Ascending aorta (tissue), 2 donors: ENCODE data around the gene FGF23. TPM values are rescaled to one million over a fixed set of nuclear protein-coding genes. Genes with fewer than 3 reads are reported as not detected.
"Not testable (repeated sequence)": the region's sequence is repeated elsewhere in the genome, so short reads cannot be mapped to it uniquely, and the experiment has no call there.

Experiments
- DNase-seq, 2 donors: peaks; one replicate each; pipeline ENCODE4 v3.0.0-alpha.2; 2019; ENCODE audit warnings: low spot score in 2 of 2
- H3K27ac ChIP-seq, 2 donors: fragments of 200-600 bp; sonication (generic); one replicate each; pipeline ENCODE4 v1.5.1; 2016 to 2017; ENCODE audit warnings: mild to moderate bottlenecking in 1 of 2
- H3K27me3 ChIP-seq: fragments of 200-600 bp; sonication (generic); one replicate; pipeline ENCODE4 v1.5.1; 2017
- H3K36me3 ChIP-seq, 2 donors: fragments of 200-600 bp; sonication (generic); one replicate each; pipeline ENCODE4 v1.5.1; 2016
- H3K4me1 ChIP-seq, 2 donors: fragments of 200-600 bp; sonication (generic); one replicate each; pipeline ENCODE4 v1.5.1; 2016 to 2017; ENCODE audit warnings: mild to moderate bottlenecking in 1 of 2
- H3K4me3 ChIP-seq, 2 donors: fragments of 200-600 bp; sonication (generic); one replicate each; pipeline ENCODE4 v1.5.1; 2016 to 2017; ENCODE audit warnings: mild to moderate bottlenecking in 1 of 2
- H3K9me3 ChIP-seq, 2 donors: fragments of 200-600 bp; sonication (generic); one replicate each; pipeline ENCODE4 v1.5.1; 2016
- intact Hi-C: fragments of 100-400 bp; cut with DNase I; formaldehyde crosslinking; loops from one replicate; pipeline ENCODE4 v1.15.1; 2023
- total RNA-seq: library from RNA; depleted of rRNA; stranded (reverse); fragments of >200 nt; gene quantifications from one replicate; pipeline ENCODE4 v1.1.0, GENCODE V29; 2016
- TF ChIP-seq, protein P1 (sequence below), 3 experiments: fragments of 200-600 bp in 2 of 3; fragments of 450-650 bp in 1 of 3; sonication (generic) in 2 of 3; IDR thresholded peaks; one replicate each; pipeline ENCODE4 v1.5.1; 2016 to 2019; ENCODE audit warnings: antibody characterized with exemption in 3 of 3, mild to moderate bottlenecking in 1 of 3, moderate library complexity in 1 of 3

The FGF23 gene
- total RNA-seq, 1 donor from 2014 or later: not detected

DNA sequence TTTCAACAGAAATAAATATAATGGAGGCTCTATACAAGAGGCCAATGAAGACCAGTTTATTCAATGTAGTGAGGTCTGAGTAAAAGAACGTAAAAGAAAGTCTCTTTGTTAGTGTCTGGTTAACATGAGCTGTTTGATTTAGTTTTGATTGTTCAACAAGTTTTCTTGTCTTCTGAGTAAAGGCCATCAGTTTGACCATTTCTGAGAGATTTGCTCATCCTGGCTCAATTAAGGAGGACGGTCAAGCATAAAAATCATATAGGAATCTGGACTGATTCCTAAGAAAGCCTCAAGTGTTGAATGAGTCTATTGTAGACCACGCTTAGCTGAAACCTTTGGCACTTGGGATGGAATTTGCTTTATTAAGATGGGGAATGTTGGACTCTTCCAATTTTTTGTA lies 32.5 kb upstream of the FGF23 start:
- H3K4me1 ChIP-seq: no peaks in the 10 kb centered on the region
- no peaks in the 10 kb centered on the region for H3K36me3 ChIP-seq
- no peak overlapping the region for H3K27ac ChIP-seq
- H3K4me3 ChIP-seq: no peak overlapping the region
- intact Hi-C loops: no loop called here
- no peaks in the 10 kb centered on the region for H3K9me3 ChIP-seq
- no peaks in the 10 kb centered on the region for H3K27me3 ChIP-seq
- TF ChIP-seq, protein P1, sequence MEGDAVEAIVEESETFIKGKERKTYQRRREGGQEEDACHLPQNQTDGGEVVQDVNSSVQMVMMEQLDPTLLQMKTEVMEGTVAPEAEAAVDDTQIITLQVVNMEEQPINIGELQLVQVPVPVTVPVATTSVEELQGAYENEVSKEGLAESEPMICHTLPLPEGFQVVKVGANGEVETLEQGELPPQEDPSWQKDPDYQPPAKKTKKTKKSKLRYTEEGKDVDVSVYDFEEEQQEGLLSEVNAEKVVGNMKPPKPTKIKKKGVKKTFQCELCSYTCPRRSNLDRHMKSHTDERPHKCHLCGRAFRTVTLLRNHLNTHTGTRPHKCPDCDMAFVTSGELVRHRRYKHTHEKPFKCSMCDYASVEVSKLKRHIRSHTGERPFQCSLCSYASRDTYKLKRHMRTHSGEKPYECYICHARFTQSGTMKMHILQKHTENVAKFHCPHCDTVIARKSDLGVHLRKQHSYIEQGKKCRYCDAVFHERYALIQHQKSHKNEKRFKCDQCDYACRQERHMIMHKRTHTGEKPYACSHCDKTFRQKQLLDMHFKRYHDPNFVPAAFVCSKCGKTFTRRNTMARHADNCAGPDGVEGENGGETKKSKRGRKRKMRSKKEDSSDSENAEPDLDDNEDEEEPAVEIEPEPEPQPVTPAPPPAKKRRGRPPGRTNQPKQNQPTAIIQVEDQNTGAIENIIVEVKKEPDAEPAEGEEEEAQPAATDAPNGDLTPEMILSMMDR (IDR thresholded peaks at IDR 0.05): no peak
- DNase-seq: no peak

DNA sequence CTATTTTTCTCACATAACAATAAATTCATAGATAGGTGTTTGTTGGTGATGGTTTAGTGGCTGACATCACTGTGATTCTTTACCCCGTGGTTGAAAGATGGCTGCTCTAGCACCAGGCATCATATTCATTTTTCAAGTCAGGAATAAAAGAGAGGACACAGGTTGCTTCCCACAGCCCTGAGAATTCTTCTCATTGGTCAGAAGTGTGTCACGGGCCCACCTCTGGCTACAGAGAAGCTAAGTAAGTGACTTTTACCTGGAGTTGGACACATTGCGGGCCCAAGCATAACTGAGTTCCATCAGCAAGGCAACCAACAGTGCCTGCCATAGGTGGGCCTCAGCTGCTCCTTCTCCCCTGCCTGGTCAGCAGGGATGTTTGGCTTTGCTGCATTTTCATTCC lies 27.6 kb upstream of the FGF23 start:
- H3K27me3 ChIP-seq: no peaks in the 10 kb centered on the region
- TF ChIP-seq, protein P1 (IDR thresholded peaks at IDR 0.05): no peak
- intact Hi-C loops: no loop called here
- DNase-seq: no peak
- H3K36me3 ChIP-seq: no peaks in the 10 kb centered on the region
- H3K4me1 ChIP-seq: no peaks in the 10 kb centered on the region
- no peak overlapping the region for H3K4me3 ChIP-seq
- no peak overlapping the region for H3K27ac ChIP-seq
- no peaks in the 10 kb centered on the region for H3K9me3 ChIP-seq

DNA sequence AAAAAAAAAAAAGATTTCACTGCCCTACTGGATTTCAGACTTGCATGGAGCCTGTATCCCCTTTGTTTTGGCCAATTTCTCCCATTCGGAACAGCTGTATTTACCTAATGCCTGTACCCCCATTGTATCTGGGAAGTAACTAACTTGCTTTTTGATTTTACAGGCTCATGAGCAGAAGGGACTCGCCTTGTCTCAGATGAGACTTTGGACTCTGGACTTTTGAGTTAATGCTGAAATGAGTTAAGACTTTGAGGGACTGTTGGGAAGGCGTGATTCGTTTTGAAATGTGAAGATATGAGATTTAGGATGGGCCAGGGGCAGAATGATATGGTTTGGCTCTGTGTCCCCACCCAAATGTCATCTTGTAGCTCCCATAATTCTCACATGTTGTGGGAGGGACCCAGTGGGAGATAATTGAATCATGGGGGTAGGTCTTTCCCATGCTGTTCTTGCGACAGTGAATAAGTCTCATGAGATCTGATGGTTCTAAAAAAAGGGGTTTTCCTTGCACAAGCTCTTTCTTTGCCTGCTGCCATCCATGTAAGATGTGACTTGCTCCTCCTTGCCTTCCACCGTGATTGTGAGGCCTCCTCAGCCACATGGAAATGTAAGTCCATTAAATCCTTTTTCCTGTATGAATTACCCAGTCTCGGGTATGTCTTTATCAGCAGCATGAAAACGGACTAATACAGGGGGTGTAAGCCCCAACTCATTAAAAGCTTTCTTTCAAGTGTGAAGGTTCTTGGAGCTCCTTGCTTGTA lies 25.5 kb upstream of the FGF23 start:
- H3K27me3 ChIP-seq: not testable (repeated sequence)

DNA sequence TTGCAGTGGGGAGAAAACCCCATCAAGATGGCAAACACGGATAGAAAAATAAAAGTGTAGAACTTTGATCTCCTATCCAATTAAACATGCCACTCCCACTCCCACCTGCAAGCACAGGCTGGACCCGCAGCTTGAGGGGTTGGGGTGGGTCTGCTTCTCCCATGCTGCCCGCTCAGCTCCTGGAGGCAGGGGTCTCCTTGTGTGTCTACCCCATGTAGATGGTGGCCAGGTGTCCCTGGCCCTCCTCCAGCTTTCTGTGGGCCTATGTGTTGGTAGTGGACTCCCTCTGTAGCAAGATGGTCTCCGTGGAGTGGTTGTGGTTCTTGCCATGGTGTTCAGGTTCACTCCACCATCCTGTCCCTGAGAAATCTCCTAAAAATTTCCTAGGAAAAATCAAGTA lies 23.5 kb upstream of the FGF23 start:
- H3K27me3 ChIP-seq: no peaks in the 10 kb centered on the region
- no peak for DNase-seq
- intact Hi-C loops: no loop called here
- no peaks in the 10 kb centered on the region for H3K9me3 ChIP-seq
- H3K4me1 ChIP-seq: no peaks in the 10 kb centered on the region
- H3K27ac ChIP-seq: no peak overlapping the region
- no peak overlapping the region for H3K4me3 ChIP-seq
- no peaks in the 10 kb centered on the region for H3K36me3 ChIP-seq
- TF ChIP-seq, protein P1 (IDR thresholded peaks at IDR 0.05): no peak

More for the DNA sequence above, 25.5 kb upstream of the FGF23 start:
- H3K4me3 ChIP-seq, H3K36me3 ChIP-seq, H3K27ac ChIP-seq, H3K9me3 ChIP-seq, H3K4me1 ChIP-seq, intact Hi-C loops, DNase-seq: not testable (repeated sequence)

DNA sequence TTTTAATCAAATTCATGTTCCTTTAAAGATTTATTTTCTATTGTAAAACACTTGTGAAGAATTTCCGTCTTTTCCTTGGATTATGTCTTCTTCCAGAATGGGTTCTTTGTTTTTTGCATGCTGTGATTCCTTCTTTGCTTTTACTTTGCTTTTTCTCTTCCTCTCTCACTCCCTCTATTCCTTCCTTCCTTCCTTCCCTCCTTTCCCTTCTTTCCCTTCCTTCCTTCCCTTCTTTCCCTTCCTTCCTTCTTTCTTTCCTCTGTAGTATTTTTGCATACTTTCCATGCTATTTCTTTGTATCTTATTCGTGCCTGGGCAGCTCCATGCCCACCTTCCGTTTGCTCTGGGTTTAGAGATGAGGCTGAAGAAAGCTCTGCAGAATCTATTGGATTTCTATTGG lies 21.6 kb upstream of the FGF23 start:
- Histone ChIP-seq H3K27ac (no peak overlapping the region), H3K27me3 (no peaks in the 10 kb centered on the region), H3K36me3 (no peaks in the 10 kb centered on the region), H3K9me3 (no peaks in the 10 kb centered on the region), H3K4me3 (no peak overlapping the region), H3K4me1 (no peaks in the 10 kb centered on the region)
- no peak for DNase-seq
- TF ChIP-seq, protein P1 (IDR thresholded peaks at IDR 0.05): no peak
- intact Hi-C loops: no loop called here

DNA sequence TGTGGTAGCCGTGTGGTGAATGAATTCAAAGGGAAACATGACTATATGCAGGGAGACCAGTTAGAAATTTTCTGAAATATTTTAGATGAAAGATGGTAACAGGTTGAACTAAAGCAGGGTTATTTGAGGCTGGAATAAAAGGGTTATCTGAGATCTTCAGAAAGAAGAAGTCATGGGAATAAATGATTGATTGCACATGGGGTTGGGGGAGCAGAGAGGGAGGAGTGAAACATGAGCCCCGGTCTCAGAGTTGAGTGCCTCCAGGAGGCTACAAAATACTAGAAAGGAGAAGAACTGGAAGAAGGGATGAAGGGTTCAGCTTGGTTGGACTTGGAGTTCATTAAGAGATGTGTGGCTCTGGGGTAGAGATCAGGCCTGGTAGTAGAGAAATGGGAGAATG lies 16.3 kb upstream of the FGF23 start:
- intact Hi-C loops: no loop called here
- no peak for DNase-seq
- H3K4me3 ChIP-seq: no peak overlapping the region
- no peaks in the 10 kb centered on the region for H3K36me3 ChIP-seq
- H3K4me1 ChIP-seq: no peaks in the 10 kb centered on the region
- TF ChIP-seq, protein P1 (IDR thresholded peaks at IDR 0.05): no peak
- H3K27me3 ChIP-seq: no peaks in the 10 kb centered on the region
- no peak overlapping the region for H3K27ac ChIP-seq
- no peaks in the 10 kb centered on the region for H3K9me3 ChIP-seq
